Activated CD8-positive, alpha-beta memory T cell treated with anti-CD3 and anti-CD28 coated beads for 24 hours (primary cell): ENCODE data around the gene ACO2.
A peak's percentile ranks its signal among the peaks of the same experiment; 100 is the strongest.
"Not testable (repeated sequence)": the region's sequence is repeated elsewhere in the genome, so short reads cannot be mapped to it uniquely, and the experiment has no call there.

Experiments
- DNase-seq: peaks from one replicate; pipeline ENCODE4 v3.0.0-alpha.2; 2020

Gene ACO2

DNA sequence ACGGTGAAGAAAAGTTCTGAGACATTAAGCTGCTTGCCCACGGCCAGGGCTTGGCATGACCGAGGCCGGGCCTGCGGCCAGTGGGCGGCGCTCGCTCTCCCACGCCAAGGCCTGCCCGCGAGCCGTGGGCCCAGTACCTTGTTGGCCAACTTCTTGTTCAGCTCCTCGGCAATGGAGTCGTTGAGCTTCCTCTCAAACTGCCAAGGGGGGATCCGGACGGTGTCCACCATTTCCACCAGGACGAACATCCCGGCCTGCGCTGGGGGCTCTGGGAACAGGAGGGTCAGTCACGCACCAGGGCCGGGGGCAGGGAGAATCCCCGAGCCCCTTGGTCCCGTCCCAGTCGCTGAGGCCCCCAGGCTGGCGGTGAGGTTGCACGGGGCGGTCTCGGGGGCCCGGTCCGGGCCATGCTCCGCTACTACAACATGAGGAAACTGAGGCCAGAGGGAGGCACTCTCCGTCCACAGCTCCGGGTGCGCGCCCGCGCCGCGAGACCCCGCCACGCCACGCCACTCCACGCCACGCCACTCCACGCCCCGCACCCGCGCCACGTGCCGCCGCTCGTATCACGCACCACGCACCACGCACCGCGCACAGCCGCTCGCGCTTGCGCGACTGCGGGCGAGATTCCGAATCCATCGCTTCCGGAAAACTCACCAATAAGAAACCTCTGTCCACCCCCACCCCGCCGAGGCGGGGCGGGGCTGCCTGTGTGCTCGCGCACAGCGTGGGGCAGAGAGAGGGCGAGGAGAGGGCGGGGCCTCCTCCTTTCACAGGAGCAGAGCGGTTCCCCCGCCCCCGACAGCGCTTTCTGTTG is 75.1 kb downstream of the ACO2 start, which contains the start of gene POLR3H:
POLR3H (minus strand) TSS at position 617 of the 817 bp plus-strand sequence; CDS start at position 248, 369 bp downstream.
- DNase-seq: peak; percentile 97

- DNase-seq: no peak
These were observed 76.0 kb downstream of the ACO2 start for GRCh38 chr22:41544671-41545476.

DNA sequence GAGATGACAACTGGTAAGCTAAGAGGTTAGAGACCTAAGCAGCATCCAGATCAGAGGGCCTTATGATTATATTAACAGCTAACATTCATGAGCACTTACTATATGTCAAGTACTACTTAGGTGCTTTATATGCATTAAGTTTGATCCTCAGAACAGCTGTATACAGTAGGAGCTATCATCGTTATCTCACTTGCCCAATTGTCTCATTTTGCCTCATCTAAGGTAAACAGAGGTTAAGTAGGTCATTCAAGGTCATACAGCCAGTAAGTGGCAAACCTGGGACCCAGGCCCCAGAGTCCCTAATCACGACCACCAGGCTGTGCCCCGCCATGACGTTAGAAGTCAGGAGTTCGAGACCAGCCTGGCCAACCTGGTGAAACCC is 79.9 kb downstream of the ACO2 start:
- no peak for DNase-seq

DNA sequence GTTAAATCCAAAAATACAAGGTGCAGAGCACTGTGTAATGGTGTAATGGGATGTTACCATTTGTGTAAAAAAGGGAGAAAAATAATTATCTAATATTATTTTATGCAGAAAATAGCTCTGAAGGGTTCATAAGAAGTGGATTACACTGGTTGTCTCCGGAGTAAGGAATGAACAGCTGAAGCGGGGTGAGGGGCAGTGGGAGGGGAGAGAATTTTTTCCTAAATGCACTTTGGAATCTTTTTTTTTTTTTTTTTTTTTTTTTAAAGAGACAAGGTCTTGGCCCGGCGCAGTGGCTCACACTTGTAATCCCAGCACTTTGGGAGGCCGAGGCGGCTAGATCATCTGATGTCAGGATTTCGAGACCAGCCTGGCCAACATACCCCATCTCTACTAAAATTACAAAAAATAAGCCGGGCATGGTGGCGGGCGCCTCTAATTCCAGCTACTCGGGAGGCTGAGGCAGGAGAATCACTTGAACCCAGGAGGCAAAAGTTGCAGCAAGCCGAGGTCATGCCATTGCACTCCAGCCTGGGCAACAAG is 82.1 kb downstream of the ACO2 start:
- DNase-seq: no peak

- DNase-seq: no peak
These were observed 83.1 kb downstream of the ACO2 start for GRCh38 chr22:41551877-41552582.

GRCh38 chr22:41555325-41555982 is 86.5 kb downstream of the ACO2 start:
- DNase-seq: no peak

DNA sequence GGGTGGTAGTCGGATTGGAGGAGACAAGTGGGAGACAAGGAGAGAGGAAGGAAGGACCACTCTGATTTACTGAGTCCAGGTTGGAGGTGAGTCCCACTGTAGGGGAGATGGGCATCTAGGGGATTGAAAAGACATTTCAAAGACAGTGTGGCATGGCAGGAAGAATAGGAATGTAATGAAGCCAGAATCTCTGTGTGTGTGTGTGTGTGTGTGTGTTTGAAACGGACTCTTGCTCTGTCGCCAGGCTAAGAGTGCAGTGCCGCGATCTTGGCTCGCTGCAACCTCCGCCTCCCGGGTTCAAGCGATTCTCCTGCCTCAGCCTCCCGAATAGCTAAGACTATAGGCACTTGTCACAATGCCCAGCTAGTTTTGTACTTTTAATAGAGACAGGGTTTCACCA is 87.6 kb downstream of the ACO2 start:
- DNase-seq: no peak

GRCh38 chr22:41557401-41558240 is 88.7 kb downstream of the ACO2 start:
- DNase-seq: no peak

GRCh38 chr22:41558241-41558630 is 89.3 kb downstream of the ACO2 start:
- not testable (repeated sequence) for DNase-seq

DNA sequence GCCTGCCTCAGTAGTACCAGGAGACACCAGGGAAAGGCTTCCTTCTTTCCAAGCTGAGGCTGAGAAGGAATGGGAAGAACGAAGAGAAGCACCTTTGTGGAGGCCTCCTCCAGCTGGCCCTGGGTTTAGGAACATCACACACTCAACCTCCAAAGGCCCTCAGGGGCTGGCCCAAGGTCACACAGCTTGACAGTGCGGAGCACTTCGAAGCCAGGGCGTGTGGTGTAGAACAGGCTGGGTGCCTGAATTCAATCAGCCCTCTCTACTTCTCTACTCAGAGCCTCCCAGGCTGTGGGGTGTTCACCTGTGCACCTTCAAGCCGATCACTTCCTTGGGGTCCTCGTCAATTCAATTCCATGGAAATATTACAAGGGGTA is 91.2 kb downstream of the ACO2 start:
- DNase-seq: no peak

- DNase-seq: no peak
These were observed 92.4 kb downstream of the ACO2 start for GRCh38 chr22:41561335-41561734.

DNA sequence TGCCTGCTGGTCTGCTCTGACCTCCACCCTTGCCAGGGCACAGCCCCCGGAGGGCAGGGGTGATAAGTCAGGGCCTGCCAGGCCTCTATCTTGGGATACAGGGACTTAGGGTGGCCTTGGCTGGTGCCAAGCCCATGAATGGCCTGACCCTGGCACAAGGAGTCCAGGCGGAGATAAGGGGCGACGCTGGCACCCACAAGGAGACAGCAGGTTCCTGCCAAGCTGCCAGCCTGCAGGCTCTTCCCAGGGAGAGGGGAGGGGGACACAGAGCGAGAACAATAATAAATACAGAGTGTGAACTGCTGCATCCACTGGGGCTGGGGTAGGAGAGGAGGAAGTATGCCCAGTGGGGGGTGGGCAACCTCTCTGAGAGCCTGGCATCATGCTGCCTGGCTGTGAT is 92.9 kb downstream of the ACO2 start:
- no peak for DNase-seq

GRCh38 chr22:41562461-41562860 is 93.5 kb downstream of the ACO2 start:
- no peak for DNase-seq

- no peak for DNase-seq
These were observed 94.3 kb downstream of the ACO2 start for GRCh38 chr22:41563051-41563711.

GRCh38 chr22:41564563-41564962 is 95.6 kb downstream of the ACO2 start:
- DNase-seq: no peak

DNA sequence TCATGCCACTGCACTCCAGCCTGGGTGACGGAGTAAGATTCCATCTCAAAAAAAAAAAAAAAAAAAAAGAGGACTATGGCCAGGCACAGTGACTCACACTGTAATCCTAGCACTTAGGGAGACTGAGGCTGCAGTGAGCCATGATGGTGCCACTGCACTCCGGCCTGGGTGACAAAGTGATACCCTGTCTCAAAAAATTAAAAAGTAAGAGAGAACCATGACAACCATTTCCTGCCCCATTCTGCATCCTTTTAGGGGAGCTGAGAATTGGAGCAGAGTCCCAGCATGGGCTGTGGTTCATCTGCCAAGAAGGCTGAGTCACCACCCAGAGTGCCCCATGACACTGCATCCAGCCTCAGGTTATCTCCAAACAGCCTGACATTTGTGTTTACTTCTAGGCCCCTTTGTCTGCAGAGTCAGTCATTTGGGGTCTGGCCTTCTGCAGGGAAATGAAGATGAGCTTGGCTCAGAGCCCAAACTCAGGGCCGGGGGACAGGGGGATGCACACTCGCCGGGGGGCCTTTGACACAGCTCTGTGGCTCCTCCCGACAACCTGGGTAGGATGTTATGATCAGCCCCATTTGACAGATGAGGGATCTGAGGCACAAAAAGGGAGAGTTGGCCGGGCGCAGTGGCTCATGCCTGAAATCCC is 96.6 kb downstream of the ACO2 start:
- DNase-seq: no peak

DNA sequence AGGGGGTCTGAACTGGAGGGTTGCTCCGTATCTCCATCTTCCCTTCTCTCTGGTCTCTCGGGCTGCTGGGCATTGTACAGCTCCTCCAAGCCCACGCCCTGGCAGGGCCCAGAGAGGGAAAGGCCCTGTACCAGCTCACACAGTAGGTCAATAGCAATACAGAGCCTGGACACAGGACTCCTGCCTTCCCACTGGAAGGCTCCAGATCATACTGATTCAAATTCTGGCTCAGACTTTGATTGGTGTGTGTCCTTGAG is 98.5 kb downstream of the ACO2 start:
- no peak for DNase-seq

DNA sequence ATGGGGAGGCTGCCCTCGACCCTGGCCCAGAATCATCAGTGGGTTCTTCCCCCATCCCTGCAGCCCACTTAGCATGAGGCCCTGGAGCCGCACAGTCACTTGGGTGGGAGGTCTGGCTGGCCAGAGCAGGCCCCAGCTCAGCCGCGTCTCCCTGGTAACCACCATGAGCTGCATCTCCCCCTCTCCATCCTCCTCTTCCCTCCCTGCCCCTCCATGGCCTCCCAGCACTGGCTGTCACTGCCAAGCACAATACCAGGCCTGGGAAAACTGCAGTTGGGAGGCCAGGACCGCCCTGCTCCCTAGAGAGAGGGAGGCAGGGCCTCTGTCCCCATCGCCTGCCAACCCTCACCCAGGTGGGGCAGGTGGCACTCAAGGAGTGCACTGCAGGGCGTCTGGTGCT is 99.9 kb downstream of the ACO2 start:
- no peak for DNase-seq

GRCh38 chr22:41570221-41570620 is 101.3 kb downstream of the ACO2 start:
- no peak for DNase-seq

DNA sequence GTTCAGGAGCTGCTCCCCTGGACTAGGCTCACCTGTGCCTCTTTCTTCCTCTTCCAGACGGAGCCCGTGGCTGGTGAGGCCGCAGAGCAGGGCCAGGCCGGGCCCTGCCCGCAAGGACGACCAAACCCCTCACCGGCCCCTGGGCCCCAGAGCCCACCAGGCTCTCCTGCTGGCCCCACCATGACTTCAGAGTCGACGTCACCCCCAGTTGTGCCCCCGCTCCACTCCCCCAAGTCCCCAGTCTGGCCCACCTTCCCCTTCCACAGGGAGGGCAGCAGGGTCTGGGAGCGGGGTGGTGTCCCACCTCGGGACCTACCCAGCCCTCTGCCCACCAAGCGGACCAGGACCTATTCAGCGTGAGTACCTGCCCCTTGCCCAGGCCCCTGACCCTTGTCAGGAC is 102.9 kb downstream of the ACO2 start:
- DNase-seq: no peak

GRCh38 chr22:41572305-41572704 is 103.4 kb downstream of the ACO2 start:
- DNase-seq: not testable (repeated sequence)
